Skeletal muscle satellite cell (primary cell): ENCODE results near the gene SGO2.

ENCODE experiments used
- H3K27me3 ChIP-seq: 2 replicates; pipeline ENCODE4 v1.7.0; 2013; ENCODE audit warnings: low read length; ENCODE audit not compliant: control insufficient read depth, insufficient read depth
- H3K36me3 ChIP-seq: 2 replicates; pipeline ENCODE4 v1.7.0; 2013; ENCODE audit warnings: mild to moderate bottlenecking, control low read depth, low read length; ENCODE audit not compliant: insufficient read depth
- H3K4me1 ChIP-seq: 2 replicates; pipeline ENCODE4 v1.7.0; 2013; ENCODE audit warnings: low read length; ENCODE audit not compliant: control insufficient read depth, insufficient read depth
- H3K4me2 ChIP-seq: 2 replicates; pipeline ENCODE4 v1.7.0; 2013; ENCODE audit warnings: mild to moderate bottlenecking, low read length
- H3K4me3 ChIP-seq: 2 replicates; pipeline ENCODE4 v1.7.0; 2013; ENCODE audit warnings: low read length
- H3K9ac ChIP-seq: 2 replicates; pipeline ENCODE4 v1.7.0; 2013; ENCODE audit warnings: mild to moderate bottlenecking, low read depth, low read length, moderate library complexity
- H3K9me3 ChIP-seq: replicated peaks from 2 replicates; pipeline ENCODE4 v1.7.0; 2013; ENCODE audit warnings: mild to moderate bottlenecking, control low read depth, low read length

SGO2 gene

DNA sequence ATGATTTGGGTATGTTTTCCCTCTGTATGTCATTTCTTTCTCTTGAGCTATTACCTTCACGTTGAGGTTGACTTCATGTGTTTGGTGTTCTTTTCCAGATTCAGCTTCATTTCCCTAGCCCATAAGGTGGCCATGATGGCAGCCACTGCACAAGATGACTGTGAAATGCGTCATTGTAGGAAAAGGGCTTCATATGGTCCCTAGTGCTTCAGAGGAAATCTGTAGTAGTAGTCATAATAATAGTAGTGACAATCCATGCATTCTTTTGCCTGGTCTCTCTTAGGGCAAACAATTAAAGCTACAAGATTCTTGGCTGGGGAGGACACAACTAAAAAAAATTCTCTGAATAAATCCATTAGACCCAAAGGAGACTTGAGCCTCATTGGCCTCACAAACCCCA lies 88.2 kb downstream of the SGO2 start:
- Histone ChIP-seq H3K36me3 (peaks cover 38% of the 10 kb centered on the region), H3K9me3 (no peaks in the 10 kb centered on the region), H3K4me2 (no peak overlapping the region), H3K4me3 (no peak overlapping the region), H3K4me1 (peaks cover 66% of the 10 kb centered on the region), H3K27me3 (no peaks in the 10 kb centered on the region), H3K9ac (no peak overlapping the region)

DNA sequence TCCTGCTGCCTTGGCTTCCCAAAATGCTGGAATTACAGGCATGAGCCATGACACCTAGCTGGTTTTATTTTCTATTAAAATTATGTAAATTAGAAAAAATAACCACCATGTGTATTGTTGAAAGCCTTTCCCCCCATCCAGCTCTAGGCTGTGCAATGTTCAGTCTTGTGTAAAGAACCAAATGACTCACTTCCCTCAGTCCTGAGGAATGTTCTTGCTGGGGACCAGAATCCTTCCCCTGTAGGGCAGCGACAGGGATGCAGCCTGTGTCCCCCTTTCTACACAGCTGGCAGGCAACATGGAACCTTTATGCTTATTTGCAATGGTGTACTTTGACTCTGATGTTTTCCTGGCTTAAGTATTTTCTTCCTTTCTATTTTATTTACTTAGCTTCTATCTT lies 89.2 kb downstream of the SGO2 start:
- H3K4me3 ChIP-seq, result no peak overlapping the region
- peaks cover 60% of the 10 kb centered on the region for H3K4me1 ChIP-seq
- H3K9ac ChIP-seq, result no peak overlapping the region
- no peaks in the 10 kb centered on the region for H3K9me3 ChIP-seq
- no peaks in the 10 kb centered on the region for H3K27me3 ChIP-seq
- peak overlapping the region; percentile 16 for H3K4me2 ChIP-seq
- peaks cover 38% of the 10 kb centered on the region for H3K36me3 ChIP-seq

DNA sequence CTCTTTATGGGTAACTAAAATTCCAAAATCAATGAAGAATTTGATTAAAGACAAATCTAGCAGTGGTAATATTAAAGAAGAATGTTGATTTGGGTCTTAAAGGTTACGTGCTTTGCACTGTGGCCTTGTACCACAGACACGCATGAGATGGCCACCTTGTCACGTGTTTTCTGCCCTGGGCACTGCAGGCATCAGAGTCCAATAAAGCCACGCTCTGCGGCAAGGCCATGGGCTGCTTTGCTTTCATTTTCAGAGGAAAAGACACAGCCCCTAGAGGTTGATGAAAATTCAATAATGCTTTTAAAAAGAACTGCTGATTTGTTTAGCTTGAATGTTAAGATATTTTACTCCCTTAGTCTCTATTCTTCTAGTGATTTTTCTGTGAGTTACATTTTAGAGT lies 90.2 kb downstream of the SGO2 start:
- Histone ChIP-seq H3K9ac (peak overlapping the region; percentile 37), H3K4me2 (peak overlapping the region; percentile 42), H3K4me3 (peak overlapping the region; percentile 9), H3K27me3 (no peaks in the 10 kb centered on the region), H3K4me1 (peaks cover 56% of the 10 kb centered on the region), H3K9me3 (no peaks in the 10 kb centered on the region), H3K36me3 (peaks cover 45% of the 10 kb centered on the region)

DNA sequence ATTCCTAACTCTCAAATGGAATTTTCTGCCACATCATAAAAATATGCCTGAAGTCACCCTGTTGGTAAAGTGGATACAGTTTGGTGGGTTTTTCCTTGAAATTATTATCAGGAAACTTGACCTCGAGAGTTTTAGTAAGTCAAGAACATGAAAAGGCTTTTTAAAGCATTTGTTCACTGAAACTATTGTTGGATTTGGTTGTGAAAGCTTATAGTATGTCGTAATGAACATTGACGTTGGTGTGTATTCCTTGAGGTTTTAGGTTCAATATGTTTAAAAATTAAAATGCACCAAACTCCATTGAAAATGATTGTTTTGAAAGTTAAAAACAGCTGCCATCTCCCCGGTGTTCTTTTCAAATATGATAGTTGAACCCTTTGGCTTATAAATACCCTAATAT lies 90.6 kb downstream of the SGO2 start:
- peaks cover 54% of the 10 kb centered on the region for H3K4me1 ChIP-seq
- H3K27me3 ChIP-seq, result no peaks in the 10 kb centered on the region
- H3K4me2 ChIP-seq, result peak overlapping the region; percentile 42
- peaks cover 45% of the 10 kb centered on the region for H3K36me3 ChIP-seq
- no peaks in the 10 kb centered on the region for H3K9me3 ChIP-seq
- peak overlapping the region; percentile 37 for H3K9ac ChIP-seq
- no peak overlapping the region for H3K4me3 ChIP-seq

DNA sequence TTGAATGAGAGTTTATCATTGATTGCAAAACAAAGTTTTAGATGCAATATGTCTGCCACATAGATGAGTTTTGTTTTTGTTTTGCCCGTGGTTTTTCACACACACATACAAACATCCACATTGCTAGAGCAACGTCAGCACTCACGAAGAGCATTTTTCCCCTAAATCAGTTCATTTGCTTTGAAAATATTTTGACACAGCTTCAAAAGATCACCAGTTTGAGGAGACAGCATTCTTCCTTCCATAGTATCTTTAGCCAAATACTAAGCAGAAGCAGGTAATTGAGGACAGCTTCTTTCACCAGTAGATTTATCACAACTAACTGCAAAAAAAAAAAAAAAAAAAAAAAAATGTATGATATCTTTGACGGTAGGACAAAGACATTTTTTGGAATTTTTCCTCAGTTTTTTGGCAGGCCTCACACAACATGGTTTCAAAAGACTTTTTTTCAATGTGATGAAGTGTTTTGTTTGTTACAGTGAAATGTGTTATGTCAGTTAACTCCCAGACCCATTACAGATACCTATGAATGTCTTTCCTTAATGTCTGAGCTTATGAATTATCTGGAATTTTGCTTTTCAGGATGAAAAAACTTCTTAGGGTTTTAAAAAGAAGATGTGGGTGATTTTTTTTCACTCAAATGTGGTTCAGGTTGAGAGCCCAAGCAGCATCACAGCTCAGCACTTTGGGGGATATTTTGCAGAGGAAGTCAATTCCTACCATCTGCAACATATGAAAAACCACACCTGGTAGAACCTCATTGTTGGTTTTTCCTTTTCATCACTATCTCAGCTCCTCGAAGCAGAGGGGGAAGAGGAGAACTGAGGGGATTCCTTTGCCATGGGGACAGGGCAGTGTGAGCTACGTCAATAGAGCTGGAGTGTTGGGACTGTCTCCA lies 91.4 kb downstream of the SGO2 start:
- H3K9me3 ChIP-seq, result no peaks in the 10 kb centered on the region
- H3K9ac ChIP-seq, result no peak overlapping the region
- H3K27me3 ChIP-seq, result no peaks in the 10 kb centered on the region
- no peak overlapping the region for H3K4me2 ChIP-seq
- peaks cover 58% of the 10 kb centered on the region for H3K4me1 ChIP-seq
- H3K36me3 ChIP-seq, result peaks cover 41% of the 10 kb centered on the region
- no peak overlapping the region for H3K4me3 ChIP-seq

DNA sequence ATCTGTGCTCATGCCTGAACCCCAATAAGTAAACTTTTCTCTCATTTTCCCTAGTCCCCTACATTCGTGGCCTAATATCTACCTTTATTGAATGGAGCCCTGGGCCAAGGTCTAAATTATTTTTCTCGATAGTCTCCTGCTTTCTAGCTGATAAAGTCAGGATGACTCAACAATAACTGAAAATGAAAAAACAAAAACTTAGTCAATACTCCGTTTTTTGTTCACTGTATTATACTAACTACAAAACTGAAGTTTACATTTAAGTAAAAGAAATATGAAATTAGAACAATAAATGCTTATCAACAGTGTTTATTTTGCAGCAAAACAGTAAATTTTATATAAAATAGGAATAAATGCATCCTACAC lies 92.0 kb downstream of the SGO2 start:
- Histone ChIP-seq H3K27me3 (no peaks in the 10 kb centered on the region), H3K9ac (no peak overlapping the region), H3K4me1 (peaks cover 58% of the 10 kb centered on the region), H3K4me3 (no peak overlapping the region), H3K4me2 (no peak overlapping the region), H3K9me3 (no peaks in the 10 kb centered on the region), H3K36me3 (peaks cover 42% of the 10 kb centered on the region)

DNA sequence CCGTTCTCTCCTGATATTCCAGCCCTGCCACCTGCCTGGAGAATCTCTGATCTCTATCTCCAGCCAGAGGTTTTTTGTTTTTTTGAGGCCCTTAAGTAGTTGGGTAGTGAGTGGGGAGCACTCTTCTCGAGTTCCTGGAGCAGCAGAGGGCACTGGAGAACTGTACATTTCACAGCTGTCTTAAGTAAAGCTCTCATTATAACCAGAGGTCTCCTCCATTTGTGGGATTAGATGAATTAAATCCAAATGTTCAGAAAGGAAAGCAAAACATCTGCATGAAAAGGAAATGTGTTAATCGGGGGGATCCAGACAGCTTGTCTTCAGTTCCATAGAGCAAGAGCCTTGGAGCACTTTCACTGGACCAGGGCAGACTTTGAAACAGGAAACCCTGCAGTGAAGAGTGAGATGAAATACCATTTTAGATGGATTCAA lies 92.6 kb downstream of the SGO2 start:
- Histone ChIP-seq H3K9ac (no peak overlapping the region), H3K4me1 (peaks cover 62% of the 10 kb centered on the region), H3K27me3 (no peaks in the 10 kb centered on the region), H3K36me3 (peaks cover 41% of the 10 kb centered on the region), H3K4me2 (no peak overlapping the region), H3K4me3 (no peak overlapping the region), H3K9me3 (no peaks in the 10 kb centered on the region)

DNA sequence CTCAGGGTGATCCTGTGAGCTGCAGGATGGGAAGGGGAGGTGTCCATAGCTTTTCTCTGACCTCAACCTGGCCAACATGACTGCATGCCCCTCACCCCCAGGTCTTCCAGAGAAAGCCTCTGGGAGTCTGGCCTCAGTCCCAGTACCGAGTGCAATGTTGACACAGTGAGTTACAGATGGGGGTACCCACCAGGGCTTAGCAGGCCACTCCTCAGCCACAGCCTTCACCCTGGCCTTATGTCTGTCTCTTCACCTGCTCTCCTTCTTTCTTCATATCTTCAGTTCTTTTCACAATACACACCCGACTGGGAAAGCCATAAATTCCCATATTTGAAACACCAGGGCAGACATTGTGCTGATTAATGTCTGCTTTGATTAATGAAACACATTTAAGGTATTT lies 93.3 kb downstream of the SGO2 start:
- H3K9me3 ChIP-seq, result no peaks in the 10 kb centered on the region
- no peak overlapping the region for H3K9ac ChIP-seq
- peaks cover 41% of the 10 kb centered on the region for H3K36me3 ChIP-seq
- H3K27me3 ChIP-seq, result no peaks in the 10 kb centered on the region
- peaks cover 64% of the 10 kb centered on the region for H3K4me1 ChIP-seq
- no peak overlapping the region for H3K4me3 ChIP-seq
- no peak overlapping the region for H3K4me2 ChIP-seq

DNA sequence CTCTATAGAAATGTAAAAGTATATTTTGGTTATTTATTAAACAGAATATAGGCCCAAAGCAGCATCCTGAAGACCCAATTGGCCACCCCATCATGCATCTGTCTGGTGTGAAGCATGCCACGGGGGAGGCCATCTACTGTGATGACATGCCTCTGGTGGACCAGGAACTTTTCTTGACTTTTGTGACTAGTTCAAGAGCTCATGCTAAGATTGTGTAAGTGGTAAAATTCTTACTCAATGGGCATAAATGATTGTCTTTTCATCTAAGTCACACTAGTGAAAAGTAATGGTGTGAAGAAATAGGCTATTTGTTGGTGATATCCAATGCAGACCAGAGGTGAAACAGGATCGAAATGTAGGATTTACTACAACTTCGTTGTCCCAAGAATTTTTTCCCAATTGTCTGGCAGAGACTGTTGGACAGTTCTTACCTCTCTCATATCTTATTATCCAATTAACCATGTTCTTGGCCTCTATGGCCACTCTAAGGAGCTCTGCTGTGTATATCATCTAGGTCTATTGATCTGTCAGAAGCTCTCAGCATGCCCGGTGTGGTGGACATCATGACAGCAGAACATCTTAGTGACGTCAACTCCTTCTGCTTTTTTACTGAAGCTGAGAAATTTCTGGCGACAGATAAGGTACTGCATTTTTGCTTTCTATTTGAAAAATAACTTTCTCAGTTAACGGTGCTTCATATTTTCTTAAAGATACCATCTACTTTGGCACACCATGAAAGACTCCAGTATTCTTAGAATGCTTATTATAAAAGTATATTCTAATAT lies 94.8 kb downstream of the SGO2 start:
- H3K9ac ChIP-seq, result no peak overlapping the region
- H3K9me3 ChIP-seq, result no peaks in the 10 kb centered on the region
- no peak overlapping the region for H3K4me3 ChIP-seq
- peaks cover 35% of the 10 kb centered on the region for H3K36me3 ChIP-seq
- no peak overlapping the region for H3K4me2 ChIP-seq
- no peaks in the 10 kb centered on the region for H3K27me3 ChIP-seq
- H3K4me1 ChIP-seq, result peaks cover 63% of the 10 kb centered on the region

DNA sequence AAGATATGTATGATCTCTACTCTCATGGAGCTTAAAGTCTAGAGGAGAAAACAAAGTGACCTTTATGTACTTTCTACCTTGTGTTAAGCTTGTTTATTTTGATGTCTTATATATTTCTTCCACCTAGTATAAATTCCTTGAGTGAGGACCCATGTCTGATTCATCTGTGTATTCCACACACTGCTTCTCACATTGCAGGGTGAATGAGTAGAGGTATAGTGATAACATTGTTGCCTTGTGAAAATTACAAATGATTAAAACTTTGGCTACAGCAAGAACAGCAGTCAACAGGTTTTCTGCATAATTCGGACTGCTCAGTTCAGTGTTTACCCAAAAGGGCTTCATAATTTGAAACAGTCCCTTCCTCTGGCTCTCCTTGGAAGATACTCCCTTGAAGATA lies 96.1 kb downstream of the SGO2 start:
- no peak overlapping the region for H3K4me2 ChIP-seq
- H3K9me3 ChIP-seq, result no peaks in the 10 kb centered on the region
- peaks cover 61% of the 10 kb centered on the region for H3K4me1 ChIP-seq
- no peak overlapping the region for H3K9ac ChIP-seq
- H3K4me3 ChIP-seq, result no peak overlapping the region
- H3K27me3 ChIP-seq, result no peaks in the 10 kb centered on the region
- H3K36me3 ChIP-seq, result peaks cover 36% of the 10 kb centered on the region

DNA sequence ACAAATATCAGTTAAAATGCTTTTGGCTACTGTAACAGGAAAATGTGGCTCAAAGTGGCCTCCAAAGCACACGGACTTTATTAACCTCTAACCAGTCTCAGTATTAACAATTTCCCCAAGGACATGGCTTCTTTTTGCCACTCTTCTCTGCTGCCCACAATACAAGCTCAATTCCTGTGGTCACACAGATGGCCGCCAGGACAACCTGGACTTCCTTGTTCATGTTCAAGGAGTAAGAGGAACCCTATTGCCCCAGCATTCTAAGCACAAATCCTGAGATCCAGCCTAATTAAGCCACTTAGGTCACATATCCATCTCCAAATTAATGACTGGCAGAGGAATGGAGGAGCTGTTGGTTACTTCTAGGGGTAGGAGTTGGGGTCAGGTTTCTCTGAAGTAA lies 98.0 kb downstream of the SGO2 start:
- Histone ChIP-seq H3K4me2 (peak overlapping the region; percentile 27), H3K4me3 (no peak overlapping the region), H3K9me3 (no peaks in the 10 kb centered on the region), H3K9ac (peak overlapping the region; percentile 2), H3K36me3 (peaks cover 45% of the 10 kb centered on the region), H3K27me3 (no peaks in the 10 kb centered on the region), H3K4me1 (peaks cover 52% of the 10 kb centered on the region)
